CD4-positive, alpha-beta T cell treated with Interleukin-6 at 100 ng/mL for 8 hours (primary cell): Measurements from ENCODE around the gene MPRIP.

Experiments used
- DNase-seq: peaks from one replicate; pipeline ENCODE4 v3.0.0-alpha.2; 2020; ENCODE audit warnings: mixed read lengths, low spot score

The MPRIP gene

GRCh38 chr17:17206124-17206912 is 164.1 kb downstream of the MPRIP start, which contains the start of gene PLD6:
Gene PLD6, minus strand, starts transcription at chr17:17206333. Its CDS starts 47 bp downstream, at chr17:17206286.
- peak; percentile 90 for DNase-seq

- no peak for DNase-seq
Measured at GRCh38 chr17:17206913-17207335, 164.7 kb downstream of the MPRIP start.

GRCh38 chr17:17207998-17208397 is 165.7 kb downstream of the MPRIP start:
- no peak for DNase-seq

- no peak for DNase-seq
Measured at GRCh38 chr17:17213775-17214174, 171.5 kb downstream of the MPRIP start.

GRCh38 chr17:17214646-17215436 is 172.6 kb downstream of the MPRIP start:
- DNase-seq = no peak

- no peak for DNase-seq
Measured at GRCh38 chr17:17215575-17215974, 173.3 kb downstream of the MPRIP start.

GRCh38 chr17:17216236-17216635 is 174.0 kb downstream of the MPRIP start:
- DNase-seq = no peak

- no peak for DNase-seq
Measured at GRCh38 chr17:17216776-17217175, 174.5 kb downstream of the MPRIP start.

- DNase-seq = no peak
Measured at GRCh38 chr17:17217995-17218394, 175.7 kb downstream of the MPRIP start.

GRCh38 chr17:17220529-17220928 is 178.3 kb downstream of the MPRIP start:
- no peak for DNase-seq

- no peak for DNase-seq
Measured at GRCh38 chr17:17221329-17221728, 179.1 kb downstream of the MPRIP start.

GRCh38 chr17:17223736-17224135 is 181.5 kb downstream of the MPRIP start:
- no peak for DNase-seq

- no peak for DNase-seq
Measured at GRCh38 chr17:17224137-17224536, 181.9 kb downstream of the MPRIP start.

GRCh38 chr17:17225901-17226300 is 183.6 kb downstream of the MPRIP start:
- DNase-seq = no peak

- DNase-seq = no peak
Measured at GRCh38 chr17:17226451-17227265, 184.4 kb downstream of the MPRIP start.

- no peak for DNase-seq
Measured at GRCh38 chr17:17227608-17228520, 185.6 kb downstream of the MPRIP start.

GRCh38 chr17:17228521-17229279 is 186.4 kb downstream of the MPRIP start:
- DNase-seq = no peak

- DNase-seq = no peak
Measured at GRCh38 chr17:17229416-17230384, 187.4 kb downstream of the MPRIP start.

- DNase-seq = no peak
Measured at GRCh38 chr17:17231621-17232302, 189.5 kb downstream of the MPRIP start.
